HepG2 (cell line): Measurements from ENCODE around the gene ST14. TPM values are rescaled to one million over a fixed set of nuclear protein-coding genes. Genes with fewer than 3 reads are reported as not detected.

Experiments used
- ATAC-seq: fragments of 200-7000 bp; cut with Tn5 transposase; 3 replicates; pipeline ENCODE4 v1.9.1; 2020; ENCODE audit warnings: mild to moderate bottlenecking, moderate library complexity
- BruUV-seq: library from RNA; stranded (reverse); fragments of 400-500 nt; replicated peaks from 2 replicates; lab custom pipeline; 2021; lab: Mats Ljungman, UMichigan
- CTCF ChIA-PET: fragments of 300-600 bp; formaldehyde crosslinking; extraction: SDS; loops from one replicate; lab custom pipeline; 2021; ENCODE audit warnings: low total read pairs, inconsistent platforms, low intra/inter-chr PET ratio; lab: Yijun Ruan, JAX
- POLR2A ChIA-PET: fragments of 350-600 bp; sonication (Branson Sonifier 250); formaldehyde crosslinking; loops from one replicate; lab custom pipeline; 2020; ENCODE audit warnings: antibody characterized with exemption, inconsistent platforms; lab: Yijun Ruan, JAX
- DNase-seq: peaks from one replicate; pipeline ENCODE4 v3.0.0-alpha.2; 2015; ENCODE audit warnings: low spot score
- FAIRE-seq: peaks from 3 replicates; lab custom pipeline; 2011; peaks lifted over from hg19 to GRCh38; lab: Jason Lieb, UNC
- H2AFZ ChIP-seq: one replicate; pipeline ENCODE4 v1.6.1; 2011; ENCODE audit warnings: low read length, inconsistent platforms
- H3K27ac ChIP-seq: fragments of 300-600 bp; 3 replicates; pipeline ENCODE4 v1.8.0; 2011; ENCODE audit warnings: mixed run types, mild to moderate bottlenecking, mixed read lengths, low read length, inconsistent platforms; ENCODE audit not compliant: insufficient read depth; ENCODE audit errors: extremely low read length
- H3K27me3 ChIP-seq, 2 experiments: fragments of 200-600 bp in 1 of 2; 2 replicates in 1 of 2; 3 replicates in 1 of 2; pipeline versions ENCODE4 v1.6.0 to v1.8.0; 2011; ENCODE audit warnings: low read length in 2 of 2, mild to moderate bottlenecking in 2 of 2, moderate library complexity in 2 of 2, inconsistent platforms in 1 of 2; ENCODE audit not compliant: insufficient read depth in 2 of 2, control insufficient read depth in 1 of 2
- H3K36me3 ChIP-seq, 2 experiments: fragments of 200-600 bp in 1 of 2; replicated peaks in 1 of 2; 2 replicates in 1 of 2; 3 replicates in 1 of 2; pipeline versions ENCODE4 v1.5.1 to v1.8.0; 2011; ENCODE audit warnings: low read length in 2 of 2, inconsistent platforms in 1 of 2; ENCODE audit not compliant: insufficient read depth in 2 of 2, control insufficient read depth in 1 of 2
- H3K4me1 ChIP-seq: 2 replicates; pipeline ENCODE4 v1.5.1; 2012; ENCODE audit warnings: low read length, inconsistent platforms; ENCODE audit not compliant: insufficient read depth
- H3K4me2 ChIP-seq: 2 replicates; pipeline ENCODE4 v1.6.0; 2011; ENCODE audit warnings: low read depth, low read length, inconsistent platforms
- H3K4me3 ChIP-seq, 3 experiments: fragments of 200-600 bp in 1 of 3; sonication (generic), shearing (Covaris generic) in 1 of 3; replicated peaks in 1 of 3; 2 replicates each; pipeline ENCODE4 v1.5.1; 2011 to 2016; ENCODE audit warnings: low read length in 3 of 3, inconsistent platforms in 2 of 3, low read depth in 2 of 3, mild to moderate bottlenecking in 2 of 3, control low read depth in 1 of 3, mixed read lengths in 1 of 3; ENCODE audit not compliant: insufficient read depth in 1 of 3
- H3K79me2 ChIP-seq: one replicate; pipeline ENCODE4 v1.6.1; 2011; ENCODE audit warnings: low read length, inconsistent platforms; ENCODE audit not compliant: insufficient read depth
- H3K9ac ChIP-seq: 2 replicates; pipeline ENCODE4 v1.6.0; 2011; ENCODE audit warnings: mild to moderate bottlenecking, low read depth, low read length, inconsistent platforms; ENCODE audit not compliant: insufficient read depth
- H3K9me3 ChIP-seq: 2 replicates; pipeline ENCODE4 v1.5.1; 2012; ENCODE audit warnings: mild to moderate bottlenecking, low read length
- H4K20me1 ChIP-seq: 2 replicates; pipeline ENCODE4 v1.6.0; 2011; ENCODE audit warnings: inconsistent platforms, mild to moderate bottlenecking, low read length, moderate library complexity; ENCODE audit not compliant: insufficient read depth
- ATF7 ChIP-seq, 2 experiments: fragments of 450-650 bp in 1 of 2; sonication (generic) in 1 of 2; formaldehyde crosslinking in 1 of 2; IDR thresholded peaks; 2 replicates each; pipeline versions ENCODE4 v1.4.0 to v1.6.1; 2016 to 2020; ENCODE audit warnings: antibody characterized with exemption in 1 of 2, mild to moderate bottlenecking in 1 of 2, missing genetic modification reagents in 1 of 2
- FOXC1 ChIP-seq: sonication (generic); formaldehyde crosslinking; IDR thresholded peaks from 2 replicates; pipeline ENCODE4 v1.8.0; 2022; ENCODE audit warnings: mild to moderate bottlenecking, missing genetic modification reagents, borderline replicate concordance
- KDM2A ChIP-seq: sonication (generic); formaldehyde crosslinking; IDR thresholded peaks from 2 replicates; pipeline ENCODE4 v1.4.0; 2020; ENCODE audit warnings: low read depth, missing genetic modification reagents, borderline replicate concordance
- MED13 ChIP-seq: sonication (generic); formaldehyde crosslinking; IDR thresholded peaks from 2 replicates; pipeline ENCODE4 v1.5.0; 2020; ENCODE audit warnings: missing genetic modification reagents
- NR2F6 ChIP-seq, 2 experiments: IDR thresholded peaks; 2 replicates each; pipeline ENCODE4 v1.6.1; 2016; ENCODE audit warnings: antibody characterized with exemption in 1 of 2, mild to moderate bottlenecking in 1 of 2
- POGK ChIP-seq: sonication (generic); formaldehyde crosslinking; conservative IDR thresholded peaks from 2 replicates; pipeline ENCODE4 v1.8.0; 2022; ENCODE audit warnings: mild to moderate bottlenecking, moderate library complexity, missing genetic modification reagents
- PRMT3 ChIP-seq: sonication (generic); formaldehyde crosslinking; IDR thresholded peaks from 2 replicates; pipeline ENCODE4 v1.8.1; 2022; ENCODE audit warnings: low read depth, mild to moderate bottlenecking, moderate library complexity, missing genetic modification reagents, borderline replicate concordance
- TP53 ChIP-seq: sonication (generic); formaldehyde crosslinking; conservative IDR thresholded peaks from 2 replicates; pipeline ENCODE4 v1.4.0; 2020; ENCODE audit warnings: missing genetic modification reagents
- ZBTB2 ChIP-seq: sonication (generic); formaldehyde crosslinking; IDR thresholded peaks from 2 replicates; pipeline ENCODE4 v1.8.0; 2022; ENCODE audit warnings: low read depth, missing genetic modification reagents
- ZBTB38 ChIP-seq: sonication (generic); formaldehyde crosslinking; IDR thresholded peaks from 2 replicates; pipeline ENCODE4 v1.5.1; 2020; ENCODE audit warnings: mild to moderate bottlenecking, missing genetic modification reagents
- ZNF841 ChIP-seq: sonication (generic); formaldehyde crosslinking; IDR thresholded peaks from 2 replicates; pipeline ENCODE4 v1.8.1; 2023; ENCODE audit warnings: missing genetic modification reagents, borderline replicate concordance
- WGBS: methylation state at CpG from one replicate; pipeline ENCODE4 v1.1.6; 2017; ENCODE audit warnings: low lambda C conversion rate; 5-methylcytosine and 5-hydroxymethylcytosine counted together
- in situ Hi-C: cut with HindIII; loops from 2 replicates; pipeline ENCODE4 v1.10.0; 2017; ENCODE audit warnings: low pct_unique_long_range_greater_than_20kb; ENCODE audit not compliant: extremely low pct_ligation_motif_present
- intact Hi-C: fragments of 100-400 bp; cut with micrococcal nuclease; formaldehyde crosslinking; loops from one replicate; pipeline ENCODE4 v1.10.0; 2022; ENCODE audit not compliant: unreplicated experiment
- polyA plus RNA-seq, 8 experiments: library from polyadenylated mRNA; depleted of rRNA in 3 of 8; stranded (reverse) in 7 of 8; unstranded in 1 of 8; fragments of >200 nt; fragmentation: Illumina TruSeq in 4 of 8; extraction: Trizol in 4 of 8; gene quantifications; 2 replicates each; pipeline versions ENCODE4 v1.2.1 to v1.2.3, GENCODE V29; 2011 to 2016; ENCODE audit warnings: low read depth in 4 of 8, missing spikeins in 1 of 8, mixed read lengths in 1 of 8; ENCODE audit not compliant: insufficient read depth in 1 of 8
- total RNA-seq, 5 experiments: library from RNA; depleted of rRNA; stranded (reverse); fragments of >200 nt; fragmentation: Illumina TruSeq; extraction: Trizol; gene quantifications; 2 replicates each; pipeline ENCODE4 v1.2.3, GENCODE V29; 2016; ENCODE audit warnings: low read depth in 1 of 5

ST14 gene
- total and polyA plus RNA-seq, 2 of the 13 experiments (the other 11 are each of a cell fraction or from before 2014, with no cell fraction given), result 0.88 to 1.4 TPM

GRCh38 chr11:130146796-130147195 lies 12.8 kb upstream of the ST14 start:
- H3K4me3 ChIP-seq, result no peak overlapping the region
- no peaks in the 10 kb centered on the region for H4K20me1 ChIP-seq
- no peak overlapping the region for H3K9ac ChIP-seq
- no peak overlapping the region for H2AFZ ChIP-seq
- in situ Hi-C loops, result loop anchor here (25.0 kb wide), 1 partner anchor 359 kb away; no protein-coding TSS in a partner anchor
- H3K36me3 ChIP-seq, result peaks cover 2 to 16% of the 10 kb centered on the region in 2 experiments; a peak in 4 of 5 replicates
- FAIRE-seq (no peak), ATAC-seq (no peak; the same call in 2 of the 3 replicates), DNase-seq (no peak)
- no peak overlapping the region for H3K4me2 ChIP-seq
- no peaks in the 10 kb centered on the region for H3K79me2 ChIP-seq
- H3K9me3 ChIP-seq, result no peaks in the 10 kb centered on the region
- BruUV-seq, result no TSS peak
- ChIA-PET CTCF (no interaction called here), POLR2A (interaction anchor here (1.3 to 3.7 kb wide), 5 partner anchors 17 to 145 kb away, joined by 3 to 50 read pairs (median 9); partner anchors contain the start of genes APLP2 and PRDM10)
- peaks cover 82% of the 10 kb centered on the region for H3K4me1 ChIP-seq
- H3K27ac ChIP-seq, result peak overlapping the region; percentile 87
- 85% methylated on average over 5 of the region's 5 CpGs for WGBS
- H3K27me3 ChIP-seq, result no peaks in the 10 kb centered on the region
- TF ChIP-seq ZNF841 (CRISPR knock-in tag), result no peak
- TF ChIP-seq FOXC1, result 0 out of 2 replicates have a peak, but pooled peaks have one; percentile 8
- no peak for TF ChIP-seq PRMT3 (CRISPR knock-in tag)
- TF ChIP-seq MED13 (CRISPR knock-in tag), result no peak
- TF ChIP-seq POGK (CRISPR knock-in tag), result no peak
- intact Hi-C loops, result no loop called here

- ChIA-PET POLR2A (no interaction called here), CTCF (no interaction called here)
- FAIRE-seq (no peak), ATAC-seq (no peak), DNase-seq (no peak)
- no TSS peak for BruUV-seq
- H3K27ac ChIP-seq, result no peak overlapping the region
- intact Hi-C loops (no loop called here), in situ Hi-C loops (loop anchor here (25.0 kb wide), 1 partner anchor 362 kb away; no protein-coding TSS in a partner anchor)
- no peak overlapping the region for H3K9ac ChIP-seq
- no peaks in the 10 kb centered on the region for H3K79me2 ChIP-seq
- H4K20me1 ChIP-seq, result no peaks in the 10 kb centered on the region
- H2AFZ ChIP-seq, result no peak overlapping the region
- no peaks in the 10 kb centered on the region for H3K9me3 ChIP-seq
- no peak overlapping the region for H3K4me3 ChIP-seq
- H3K4me2 ChIP-seq, result no peak overlapping the region
- no peaks in the 10 kb centered on the region; a peak in 1 of 5 replicates for H3K36me3 ChIP-seq
- H3K4me1 ChIP-seq, result peaks cover 61% of the 10 kb centered on the region
- H3K27me3 ChIP-seq, result no peaks in the 10 kb centered on the region
- TF ChIP-seq TP53 (CRISPR knock-in tag), result no peak
- no peak for TF ChIP-seq ZBTB38 (CRISPR knock-in tag)
- TF ChIP-seq ZBTB2 (CRISPR knock-in tag), result no peak
- peak; percentile 19; the same call in 1 of the 2 replicates for TF ChIP-seq NR2F6 (IDR thresholded peaks at IDR 0.05)
- TF ChIP-seq NR2F6 (CRISPR knock-in tag; IDR thresholded peaks at IDR 0.05), result no peak
- TF ChIP-seq ATF7 (IDR thresholded peaks at IDR 0.05), result no peak
- no peak for TF ChIP-seq ATF7 (CRISPR knock-in tag; IDR thresholded peaks at IDR 0.05)
- TF ChIP-seq KDM2A, result no peak
- WGBS, result 88% methylated on average over 12 of the region's 12 CpGs
These were observed 10.7 kb upstream of the ST14 start for GRCh38 chr11:130148796-130149326.
